HAP-1 (cell line): ENCODE measurements around the gene ARHGAP18.

Experiments used
- DNase-seq, 2 experiments: peaks; one replicate each; pipeline ENCODE4 v3.0.0-alpha.2; 2016 to 2020; ENCODE audit warnings: low spot score in 2 of 2
- H3K27me3 ChIP-seq: fragments of 250-450 bp; sonication (Bioruptor Pico); 2 replicates; pipeline ENCODE4 v1.5.1; 2020; ENCODE audit warnings: low read depth, mild to moderate bottlenecking, moderate library complexity
- H3K36me3 ChIP-seq: fragments of 250-450 bp; sonication (Bioruptor Pico); replicated peaks from 2 replicates; pipeline ENCODE4 v1.5.1; 2020; ENCODE audit warnings: mild to moderate bottlenecking
- H3K4me1 ChIP-seq: fragments of 250-450 bp; sonication (Bioruptor Pico); 2 replicates; pipeline ENCODE4 v1.5.1; 2020; ENCODE audit warnings: mild to moderate bottlenecking
- H3K4me3 ChIP-seq: fragments of 250-450 bp; sonication (Bioruptor Pico); 2 replicates; pipeline ENCODE4 v1.5.1; 2020; ENCODE audit warnings: mild to moderate bottlenecking, moderate library complexity
- H3K9me3 ChIP-seq: fragments of 250-450 bp; sonication (Bioruptor Pico); 2 replicates; pipeline ENCODE4 v1.5.1; 2020; ENCODE audit warnings: mild to moderate bottlenecking, moderate library complexity
- in situ Hi-C: fragments of 300-500 bp; cut with MboI; formaldehyde crosslinking; loops from 3 replicates; pipeline ENCODE4 v1.14.3; 2020; ENCODE audit warnings: low sequenced_read_pairs, inconsistent platforms, mixed read lengths

ARHGAP18 gene

GRCh38 chr6:129709769-129710449, at the start of gene ARHGAP18:
ARHGAP18 (minus strand) TSS chr6:129710177; CDS start chr6:129710136, 41 bp downstream.
- Histone ChIP-seq H3K4me3 (peak within 1 kb of the TSS; percentile 48), H3K36me3 (no peaks in the 10 kb centered on the region; the same call in 1 of the 2 replicates), H3K9me3 (no peaks in the 10 kb centered on the region), H3K27me3 (no peaks in the 10 kb centered on the region), H3K4me1 (peaks cover 30% of the 10 kb centered on the region)
- DNase-seq: peak; percentile 97 to 98
- in situ Hi-C loops: no loop called here

- no peak overlapping the region for H3K4me3 ChIP-seq
- no peaks in the 10 kb centered on the region for H3K27me3 ChIP-seq
- in situ Hi-C loops: no loop called here
- no peak for DNase-seq
- H3K4me1 ChIP-seq: no peaks in the 10 kb centered on the region; the same call in 1 of the 2 replicates
- no peaks in the 10 kb centered on the region for H3K9me3 ChIP-seq
- H3K36me3 ChIP-seq: no peaks in the 10 kb centered on the region
These were observed 45.8 kb upstream of the ARHGAP18 start for GRCh38 chr6:129755787-129756186.

- no peaks in the 10 kb centered on the region; the same call in 1 of the 2 replicates for H3K4me1 ChIP-seq
- H3K9me3 ChIP-seq: no peaks in the 10 kb centered on the region
- H3K4me3 ChIP-seq: no peak overlapping the region
- DNase-seq: peak in 1 of 2 experiments; percentile 50
- H3K27me3 ChIP-seq: no peaks in the 10 kb centered on the region
- in situ Hi-C loops: no loop called here
- no peaks in the 10 kb centered on the region for H3K36me3 ChIP-seq
These were observed 44.8 kb upstream of the ARHGAP18 start for GRCh38 chr6:129754750-129755149.

- in situ Hi-C loops: no loop called here
- Histone ChIP-seq H3K4me1 (no peaks in the 10 kb centered on the region; the same call in 1 of the 2 replicates), H3K4me3 (no peak overlapping the region), H3K36me3 (no peaks in the 10 kb centered on the region), H3K27me3 (no peaks in the 10 kb centered on the region), H3K9me3 (no peaks in the 10 kb centered on the region)
- no peak for DNase-seq
These were observed 43.4 kb upstream of the ARHGAP18 start for GRCh38 chr6:129753422-129753821.

GRCh38 chr6:129751384-129751783, 41.4 kb upstream of the ARHGAP18 start:
- Histone ChIP-seq H3K36me3 (no peaks in the 10 kb centered on the region), H3K4me1 (no peaks in the 10 kb centered on the region; the same call in 1 of the 2 replicates), H3K27me3 (no peaks in the 10 kb centered on the region), H3K9me3 (no peaks in the 10 kb centered on the region), H3K4me3 (no peak overlapping the region)
- DNase-seq: no peak
- in situ Hi-C loops: no loop called here

- no peaks in the 10 kb centered on the region for H3K9me3 ChIP-seq
- in situ Hi-C loops: no loop called here
- no peaks in the 10 kb centered on the region; the same call in 1 of the 2 replicates for H3K4me1 ChIP-seq
- H3K4me3 ChIP-seq: no peak overlapping the region
- no peak for DNase-seq
- no peaks in the 10 kb centered on the region for H3K36me3 ChIP-seq
- no peaks in the 10 kb centered on the region for H3K27me3 ChIP-seq
These were observed 40.4 kb upstream of the ARHGAP18 start for GRCh38 chr6:129750360-129750759.

DNA sequence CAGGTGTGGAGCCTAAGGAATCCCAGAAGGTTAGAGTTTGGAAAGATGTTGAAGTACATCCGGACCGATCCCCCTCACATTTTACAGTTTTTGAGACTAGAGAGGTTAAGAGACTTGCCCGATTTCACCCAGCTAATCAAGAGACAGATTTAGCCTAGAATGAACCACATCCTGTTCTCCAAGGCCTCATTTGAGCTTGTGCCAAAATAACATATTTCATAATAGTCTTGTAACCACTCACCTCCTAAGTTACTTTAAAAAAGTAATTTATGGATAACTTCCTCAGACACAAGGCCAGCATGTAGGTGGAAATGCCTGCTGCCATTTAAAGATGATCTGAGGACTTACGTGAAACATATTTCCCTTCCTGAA, 39.8 kb upstream of the ARHGAP18 start:
- Histone ChIP-seq H3K4me1 (no peaks in the 10 kb centered on the region; the same call in 1 of the 2 replicates), H3K36me3 (no peaks in the 10 kb centered on the region), H3K4me3 (no peak overlapping the region), H3K27me3 (no peaks in the 10 kb centered on the region), H3K9me3 (no peaks in the 10 kb centered on the region)
- no peak for DNase-seq
- in situ Hi-C loops: loop anchor here (10.0 kb wide), 1 partner anchor 155 kb away; no protein-coding TSS in a partner anchor

- no peak overlapping the region for H3K4me3 ChIP-seq
These were observed 39.1 kb upstream of the ARHGAP18 start for GRCh38 chr6:129748901-129749748.

DNA sequence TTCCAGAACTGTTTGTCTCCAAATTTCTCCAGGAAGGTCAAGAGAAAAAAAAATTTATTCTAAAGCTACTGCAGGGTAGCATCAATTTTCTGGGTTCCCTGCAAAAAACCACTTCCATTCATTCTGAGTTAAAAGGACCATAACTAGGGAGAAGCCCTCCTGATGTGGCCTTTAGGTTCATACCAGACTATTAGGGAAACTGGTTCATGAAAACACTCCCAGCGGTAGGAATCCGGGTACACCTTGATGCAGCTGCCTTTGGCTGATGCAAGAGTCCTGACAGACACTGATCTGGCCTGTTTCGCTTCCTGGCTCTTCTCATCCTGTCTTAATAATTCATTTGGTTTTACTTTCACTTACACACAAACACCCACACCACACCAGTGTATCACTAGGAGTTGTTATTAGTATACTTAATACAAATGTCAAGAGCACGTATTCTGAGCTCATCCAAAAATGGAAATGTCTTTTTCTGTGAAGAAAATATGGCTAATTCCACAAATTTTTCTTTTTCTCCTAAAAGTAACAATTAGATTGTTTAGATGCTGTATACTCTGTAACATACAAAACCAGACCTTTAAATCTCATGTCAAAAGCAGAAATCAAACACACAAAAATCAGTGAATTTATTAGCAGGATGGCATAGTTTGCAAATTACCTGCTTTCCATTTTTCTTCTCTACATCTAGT, 38.4 kb upstream of the ARHGAP18 start:
- Histone ChIP-seq H3K4me1 (no peaks in the 10 kb centered on the region; the same call in 1 of the 2 replicates), H3K27me3 (no peaks in the 10 kb centered on the region), H3K4me3 (no peak overlapping the region), H3K36me3 (no peaks in the 10 kb centered on the region), H3K9me3 (no peaks in the 10 kb centered on the region)
- in situ Hi-C loops: loop anchor here (10.0 kb wide), 1 partner anchor 154 kb away; no protein-coding TSS in a partner anchor
- DNase-seq: no peak

More at GRCh38 chr6:129748901-129749748, 39.1 kb upstream of the ARHGAP18 start:
- Histone ChIP-seq H3K9me3 (no peaks in the 10 kb centered on the region), H3K4me1 (no peaks in the 10 kb centered on the region; the same call in 1 of the 2 replicates), H3K36me3 (no peaks in the 10 kb centered on the region), H3K27me3 (no peaks in the 10 kb centered on the region)
- in situ Hi-C loops: loop anchor here (10.0 kb wide), 1 partner anchor 154 kb away; no protein-coding TSS in a partner anchor
- DNase-seq: no peak

DNA sequence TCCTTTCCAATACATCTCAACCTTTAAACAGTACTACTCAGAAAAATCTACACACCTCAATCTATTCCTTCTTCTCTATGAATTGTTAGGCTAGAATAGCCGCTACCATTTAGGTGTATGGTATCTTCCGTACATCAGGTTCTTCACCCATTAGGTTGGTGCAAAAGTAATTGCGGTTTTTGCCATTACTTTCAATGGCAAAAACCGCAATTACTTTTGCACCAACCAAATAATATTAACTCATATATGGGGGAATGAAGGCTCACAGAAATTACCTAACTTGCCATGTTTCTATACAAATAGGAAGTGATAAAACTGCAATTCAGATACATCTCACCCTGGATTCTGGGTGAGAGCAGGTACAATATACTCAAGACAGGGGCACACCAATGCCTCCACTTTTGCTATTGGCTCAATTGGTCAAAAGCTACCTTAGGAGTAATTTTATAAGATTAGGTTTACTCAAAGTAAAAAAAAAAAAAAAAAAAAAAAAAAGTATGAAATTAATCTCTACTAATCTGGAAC, 37.7 kb upstream of the ARHGAP18 start:
- Histone ChIP-seq H3K36me3 (no peaks in the 10 kb centered on the region), H3K9me3 (no peaks in the 10 kb centered on the region), H3K4me1 (no peaks in the 10 kb centered on the region; the same call in 1 of the 2 replicates), H3K4me3 (no peak overlapping the region), H3K27me3 (no peaks in the 10 kb centered on the region)
- no peak for DNase-seq
- in situ Hi-C loops: loop anchor here (10.0 kb wide), 1 partner anchor 153 kb away; no protein-coding TSS in a partner anchor

GRCh38 chr6:129744880-129745237, 34.9 kb upstream of the ARHGAP18 start:
- in situ Hi-C loops: loop anchor here (10.0 kb wide), 1 partner anchor 150 kb away; no protein-coding TSS in a partner anchor
- Histone ChIP-seq H3K27me3 (no peaks in the 10 kb centered on the region), H3K9me3 (no peaks in the 10 kb centered on the region), H3K4me3 (no peak overlapping the region), H3K36me3 (no peaks in the 10 kb centered on the region), H3K4me1 (no peaks in the 10 kb centered on the region)
- no peak for DNase-seq

GRCh38 chr6:129744201-129744879, 34.4 kb upstream of the ARHGAP18 start:
- H3K27me3 ChIP-seq: no peaks in the 10 kb centered on the region
- no peak for DNase-seq
- no peak overlapping the region for H3K4me3 ChIP-seq
- H3K36me3 ChIP-seq: no peaks in the 10 kb centered on the region
- no peaks in the 10 kb centered on the region for H3K4me1 ChIP-seq
- H3K9me3 ChIP-seq: no peaks in the 10 kb centered on the region
- in situ Hi-C loops: loop anchor here (10.0 kb wide), 1 partner anchor 150 kb away; no protein-coding TSS in a partner anchor

DNA sequence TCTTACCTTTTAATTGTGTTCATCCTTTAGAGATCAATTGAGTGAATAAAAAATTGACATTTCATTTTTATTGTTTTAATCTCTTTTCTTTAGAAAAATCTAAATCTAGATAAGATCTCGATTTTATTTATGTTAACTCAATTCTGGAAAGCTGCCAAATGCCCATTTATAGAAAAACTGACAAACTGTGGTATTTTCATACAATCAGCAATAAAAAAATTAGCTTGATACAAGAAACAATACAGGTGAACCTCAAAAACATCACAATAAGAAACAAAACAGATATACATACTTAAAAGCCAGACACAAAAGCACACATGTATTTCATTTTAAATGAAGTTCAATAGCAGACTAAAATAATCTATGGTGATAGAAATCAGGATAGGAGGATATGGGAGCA, 30.0 kb upstream of the ARHGAP18 start:
- H3K4me1 ChIP-seq: no peaks in the 10 kb centered on the region
- no peak for DNase-seq
- no peaks in the 10 kb centered on the region for H3K36me3 ChIP-seq
- in situ Hi-C loops: loop anchor here (10.0 kb wide), 1 partner anchor 145 kb away; no protein-coding TSS in a partner anchor
- no peaks in the 10 kb centered on the region for H3K27me3 ChIP-seq
- no peak overlapping the region for H3K4me3 ChIP-seq
- H3K9me3 ChIP-seq: no peaks in the 10 kb centered on the region
